GM21529 (cell line): ENCODE data around the gene ADCK2.
A peak's percentile ranks its signal among the peaks of the same experiment; 100 is the strongest.
"Not testable (repeated sequence)": the region's sequence is repeated elsewhere in the genome, so short reads cannot be mapped to it uniquely, and the experiment has no call there.

ENCODE experiments used
- ATAC-seq: cut with Tn5 transposase; IDR thresholded peaks from one replicate; pipeline ENCODE4 v1.9.1; 2021; ENCODE audit not compliant: unreplicated experiment

The ADCK2 gene

GRCh38 chr7:140646931-140647647 is 25.7 kb upstream of the ADCK2 start:
- ATAC-seq = peak; percentile 83

GRCh38 chr7:140649556-140650205 is 23.1 kb upstream of the ADCK2 start:
- no peak for ATAC-seq

GRCh38 chr7:140650367-140650766 is 22.4 kb upstream of the ADCK2 start:
- ATAC-seq = no peak

GRCh38 chr7:140653319-140654108 is 19.2 kb upstream of the ADCK2 start:
- no peak for ATAC-seq

- no peak for ATAC-seq
Observed at GRCh38 chr7:140654109-140654387, 18.7 kb upstream of the ADCK2 start.

GRCh38 chr7:140654661-140655060 is 18.1 kb upstream of the ADCK2 start:
- no peak for ATAC-seq

GRCh38 chr7:140655511-140656408 is 17.0 kb upstream of the ADCK2 start:
- no peak for ATAC-seq

GRCh38 chr7:140656548-140657515 is 15.9 kb upstream of the ADCK2 start:
- peak; percentile 98 for ATAC-seq

- ATAC-seq = no peak
Observed at GRCh38 chr7:140657891-140658290, 14.9 kb upstream of the ADCK2 start.

GRCh38 chr7:140659856-140660255 is 12.9 kb upstream of the ADCK2 start:
- no peak for ATAC-seq

GRCh38 chr7:140661124-140661523 is 11.6 kb upstream of the ADCK2 start:
- no peak for ATAC-seq

- ATAC-seq = not testable (repeated sequence)
Observed at GRCh38 chr7:140662938-140663337, 9.8 kb upstream of the ADCK2 start.

GRCh38 chr7:140667476-140667875 is 5.3 kb upstream of the ADCK2 start:
- no peak for ATAC-seq

GRCh38 chr7:140668641-140669040 is 4.1 kb upstream of the ADCK2 start:
- no peak for ATAC-seq

GRCh38 chr7:140669352-140669751 is 3.4 kb upstream of the ADCK2 start:
- no peak for ATAC-seq

- ATAC-seq = not testable (repeated sequence)
Observed at GRCh38 chr7:140669862-140670261, 2.9 kb upstream of the ADCK2 start.

- ATAC-seq = no peak
Observed at GRCh38 chr7:140670343-140670935, 2.3 kb upstream of the ADCK2 start.

GRCh38 chr7:140671966-140672365 is 779 bp upstream of the ADCK2 start:
- ATAC-seq = no peak

GRCh38 chr7:140673063-140673773 is 473 bp downstream of the ADCK2 start:
- peak; percentile 43 for ATAC-seq
